Thoracic aorta (tissue), 2 donors: ENCODE measurements around the gene SPSB3. TPM values are rescaled to one million over a fixed set of nuclear protein-coding genes. Genes with fewer than 3 reads are reported as not detected.

Experiments used
- ATAC-seq: fragments of 150-250 bp; one replicate; pipeline ENCODE4 v1.8.0; 2017; ENCODE audit warnings: low read depth; ENCODE audit not compliant: insufficient number of reproducible peaks, low FRiP score
- DNase-seq: peaks from one replicate; pipeline ENCODE4 v3.0.0-alpha.2; 2020; ENCODE audit warnings: low spot score
- H3K27ac ChIP-seq, 2 donors: fragments of 200-600 bp; sonication (generic); 1 replicate in 1 of 2; 2 replicates in 1 of 2; pipeline ENCODE4 v1.5.1; 2016; ENCODE audit warnings: mild to moderate bottlenecking in 2 of 2, moderate library complexity in 2 of 2
- H3K27me3 ChIP-seq: fragments of 200-600 bp; sonication (generic); replicated peaks from 2 replicates; pipeline ENCODE4 v1.6.0; 2016; ENCODE audit warnings: mild to moderate bottlenecking; ENCODE audit not compliant: insufficient read depth
- H3K36me3 ChIP-seq: fragments of 200-600 bp; sonication (generic); one replicate; pipeline ENCODE4 v1.5.1; 2016
- H3K4me1 ChIP-seq, 2 donors: fragments of 200-600 bp; sonication (generic); 1 replicate in 1 of 2; 2 replicates in 1 of 2; pipeline versions ENCODE4 v1.5.1 to v1.6.0; 2016; ENCODE audit warnings: low read depth in 2 of 2, mild to moderate bottlenecking in 1 of 2; ENCODE audit not compliant: control insufficient read depth in 1 of 2
- H3K4me3 ChIP-seq: fragments of 200-600 bp; sonication (generic); 2 replicates; pipeline ENCODE4 v1.5.1; 2016; ENCODE audit warnings: mild to moderate bottlenecking
- H3K9me3 ChIP-seq: fragments of 200-600 bp; sonication (generic); 2 replicates; pipeline ENCODE4 v1.5.1; 2016
- total RNA-seq, 2 donors: library from RNA; depleted of rRNA; stranded (reverse); fragments of >200 nt; gene quantifications; one replicate each; pipeline versions ENCODE4 v1.1.0 to v1.2.3, GENCODE V29; 2016
- TF ChIP-seq, protein P1 (sequence below): fragments of 200-600 bp; sonication (generic); IDR thresholded peaks from one replicate; pipeline ENCODE4 v1.5.1; 2019; ENCODE audit warnings: antibody characterized with exemption

Gene SPSB3
- total RNA-seq, 2 donors from 2014 or later, result 60.9 to 79.3 TPM

DNA sequence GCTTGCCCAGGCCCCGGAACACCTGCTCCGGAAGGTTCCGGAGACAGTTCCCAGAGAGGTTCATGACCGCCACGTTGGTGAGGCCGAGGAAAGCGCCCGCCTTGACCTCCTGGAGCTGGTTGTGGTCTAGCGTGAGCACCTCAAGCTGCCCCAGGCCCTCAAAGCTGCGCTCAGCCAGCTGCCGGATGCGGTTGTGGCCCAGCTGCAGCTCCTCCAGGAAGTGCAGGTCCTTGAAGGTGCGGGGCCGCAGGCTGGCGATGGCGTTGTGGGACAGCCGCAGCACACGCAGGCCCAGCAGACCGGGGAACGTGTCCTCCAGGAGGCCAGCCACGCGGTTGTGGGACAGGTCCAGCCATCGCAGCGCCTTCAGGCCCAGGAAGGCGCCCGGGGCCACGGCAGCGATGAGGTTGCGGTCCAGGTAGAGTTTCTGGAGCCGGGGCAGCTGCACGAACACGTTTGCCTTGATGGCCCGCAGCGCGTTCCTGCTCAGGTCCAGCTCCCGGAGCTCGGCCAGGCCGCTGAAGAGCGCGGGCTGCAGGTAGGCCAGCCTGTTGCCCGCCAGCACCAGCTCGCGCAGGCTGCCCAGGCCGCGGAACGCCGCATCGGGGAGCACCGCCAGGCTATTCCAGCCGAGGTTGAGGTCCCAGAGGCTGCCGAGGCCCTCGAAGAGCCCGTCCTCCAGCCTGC is 9.0 kb upstream of the SPSB3 start:
- Histone ChIP-seq H3K36me3 (peaks cover 25% of the 10 kb centered on the region), H3K4me3 (no peak overlapping the region), H3K9me3 (no peaks in the 10 kb centered on the region), H3K4me1 (no peaks in the 10 kb centered on the region), H3K27ac (no peak overlapping the region), H3K27me3 (no peaks in the 10 kb centered on the region)
- no peak for DNase-seq
- TF ChIP-seq, protein P1, sequence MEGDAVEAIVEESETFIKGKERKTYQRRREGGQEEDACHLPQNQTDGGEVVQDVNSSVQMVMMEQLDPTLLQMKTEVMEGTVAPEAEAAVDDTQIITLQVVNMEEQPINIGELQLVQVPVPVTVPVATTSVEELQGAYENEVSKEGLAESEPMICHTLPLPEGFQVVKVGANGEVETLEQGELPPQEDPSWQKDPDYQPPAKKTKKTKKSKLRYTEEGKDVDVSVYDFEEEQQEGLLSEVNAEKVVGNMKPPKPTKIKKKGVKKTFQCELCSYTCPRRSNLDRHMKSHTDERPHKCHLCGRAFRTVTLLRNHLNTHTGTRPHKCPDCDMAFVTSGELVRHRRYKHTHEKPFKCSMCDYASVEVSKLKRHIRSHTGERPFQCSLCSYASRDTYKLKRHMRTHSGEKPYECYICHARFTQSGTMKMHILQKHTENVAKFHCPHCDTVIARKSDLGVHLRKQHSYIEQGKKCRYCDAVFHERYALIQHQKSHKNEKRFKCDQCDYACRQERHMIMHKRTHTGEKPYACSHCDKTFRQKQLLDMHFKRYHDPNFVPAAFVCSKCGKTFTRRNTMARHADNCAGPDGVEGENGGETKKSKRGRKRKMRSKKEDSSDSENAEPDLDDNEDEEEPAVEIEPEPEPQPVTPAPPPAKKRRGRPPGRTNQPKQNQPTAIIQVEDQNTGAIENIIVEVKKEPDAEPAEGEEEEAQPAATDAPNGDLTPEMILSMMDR, result no peak
- ATAC-seq, result no peak

DNA sequence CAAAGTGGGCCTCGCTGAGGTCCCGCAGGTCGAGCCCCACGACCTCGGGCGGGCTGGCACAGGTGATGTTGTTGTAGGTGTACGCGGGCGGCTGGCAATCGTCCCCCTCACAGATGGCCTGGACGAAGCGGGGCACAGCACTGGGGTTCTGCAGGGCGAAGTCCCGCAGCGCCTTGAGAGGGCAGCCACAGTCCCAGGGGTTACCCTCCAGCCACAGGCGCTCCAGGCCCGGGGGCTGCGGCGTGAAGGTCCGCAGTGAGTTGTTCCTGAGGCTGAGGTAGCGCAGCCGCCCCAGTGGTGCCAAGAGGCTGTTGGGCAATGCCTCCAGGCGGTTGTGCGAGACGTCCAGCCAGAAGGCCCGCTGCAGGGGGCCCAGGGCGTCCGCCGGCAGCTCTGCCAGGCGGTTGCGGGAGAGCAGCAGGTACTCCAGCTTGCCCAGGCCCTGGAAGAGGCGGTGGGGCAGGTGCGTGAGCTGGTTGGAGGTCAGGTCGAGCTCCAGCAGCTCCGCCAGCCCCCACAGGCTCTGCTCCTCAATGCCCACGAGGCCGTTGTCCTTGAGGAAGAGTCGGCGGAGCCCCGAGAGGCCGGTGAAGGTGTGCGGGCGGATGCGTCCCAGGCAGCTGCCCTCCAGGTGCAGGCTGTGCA is 8.4 kb upstream of the SPSB3 start:
- Histone ChIP-seq H3K4me3 (no peak overlapping the region), H3K27me3 (no peaks in the 10 kb centered on the region), H3K27ac (no peak overlapping the region), H3K36me3 (peaks cover 25% of the 10 kb centered on the region), H3K9me3 (no peaks in the 10 kb centered on the region), H3K4me1 (no peaks in the 10 kb centered on the region)
- ATAC-seq, result no peak
- no peak for DNase-seq
- TF ChIP-seq, protein P1, result no peak

DNA sequence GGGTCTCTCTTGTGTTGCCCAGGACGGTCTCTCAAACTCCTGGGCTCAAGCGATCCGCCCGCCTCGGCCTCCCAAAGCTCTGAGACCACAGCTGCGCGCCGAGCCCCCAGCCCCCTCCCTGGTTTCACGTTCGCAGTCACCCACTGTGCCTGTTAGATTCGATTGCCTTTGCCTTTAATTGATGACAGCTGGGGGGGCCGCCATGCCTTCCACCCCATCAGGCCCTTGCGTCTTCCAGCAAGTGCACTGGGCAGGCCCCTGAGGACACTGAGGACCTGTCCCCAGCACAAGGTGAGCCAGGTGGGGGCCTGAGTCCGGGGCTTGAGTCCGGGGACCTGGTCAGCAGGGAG is 7.9 kb upstream of the SPSB3 start:
- Histone ChIP-seq H3K9me3 (no peaks in the 10 kb centered on the region), H3K4me1 (peaks cover 0 to 2% of the 10 kb centered on the region in 2 donors), H3K36me3 (peaks cover 25% of the 10 kb centered on the region), H3K4me3 (no peak overlapping the region), H3K27me3 (no peaks in the 10 kb centered on the region), H3K27ac (no peak overlapping the region)
- TF ChIP-seq, protein P1, result no peak
- ATAC-seq (no peak), DNase-seq (no peak)

DNA sequence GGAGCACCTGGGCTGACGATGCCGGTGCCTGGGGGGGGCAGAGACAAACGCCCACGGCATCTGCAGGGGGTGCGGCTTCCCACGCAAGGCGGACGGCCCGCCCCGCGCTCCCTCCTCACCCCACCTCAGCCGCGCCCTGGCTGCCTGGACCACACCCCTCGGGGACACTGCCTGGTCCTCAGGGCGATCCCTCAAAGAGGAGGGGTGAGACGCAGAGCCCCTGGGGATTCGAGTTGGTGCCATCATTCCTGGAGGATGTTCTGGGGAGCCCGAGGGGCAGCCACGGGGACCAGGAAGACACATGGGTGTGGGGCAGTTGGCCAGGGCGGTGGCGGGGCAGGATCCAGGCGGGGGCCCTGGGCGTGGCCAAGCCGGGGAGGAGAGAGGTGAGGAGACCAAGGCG is 7.3 kb upstream of the SPSB3 start:
- H3K27me3 ChIP-seq, result no peaks in the 10 kb centered on the region
- no peak overlapping the region for H3K27ac ChIP-seq
- H3K4me1 ChIP-seq, result peaks cover 0 to 8% of the 10 kb centered on the region in 2 donors
- ATAC-seq (no peak), DNase-seq (no peak)
- no peak overlapping the region for H3K4me3 ChIP-seq
- TF ChIP-seq, protein P1, result no peak
- H3K36me3 ChIP-seq, result peaks cover 25% of the 10 kb centered on the region
- no peaks in the 10 kb centered on the region for H3K9me3 ChIP-seq

DNA sequence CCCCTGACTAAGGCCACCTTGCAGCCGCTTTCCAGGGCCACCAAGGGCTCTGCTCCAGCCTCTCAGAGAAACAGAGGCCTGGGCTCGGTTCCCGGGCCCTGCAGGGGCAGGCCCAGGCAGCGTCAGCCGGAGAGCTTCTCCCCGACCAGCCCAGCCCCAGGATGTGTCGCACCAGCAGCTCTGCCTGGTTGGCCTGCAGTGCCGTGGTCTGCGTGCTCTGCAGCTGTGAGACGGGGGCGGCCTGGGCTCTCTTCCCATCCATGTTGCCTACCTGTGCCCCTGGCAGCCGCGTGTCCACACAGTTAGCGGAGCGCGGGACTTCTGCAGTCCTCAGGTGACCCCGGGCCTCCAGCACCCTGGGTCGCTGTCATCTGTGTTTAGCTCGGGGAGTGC is 6.3 kb upstream of the SPSB3 start:
- Histone ChIP-seq H3K27ac (no peak overlapping the region), H3K27me3 (no peaks in the 10 kb centered on the region), H3K9me3 (no peaks in the 10 kb centered on the region), H3K4me1 (peaks cover 6 to 17% of the 10 kb centered on the region in 2 donors), H3K36me3 (peaks cover 25% of the 10 kb centered on the region), H3K4me3 (no peak overlapping the region)
- no peak for DNase-seq
- ATAC-seq, result no peak
- TF ChIP-seq, protein P1, result no peak
